ENCODE results near the gene RAB40B. TPM values are rescaled to one million over a fixed set of nuclear protein-coding genes. Genes with fewer than 3 reads are reported as not detected.

The RAB40B gene
- total and polyA plus RNA-seq, 2 donors (not counting 1 experiment from before 2014, with no cell fraction given): 4.7 to 8.0 TPM

DNA sequence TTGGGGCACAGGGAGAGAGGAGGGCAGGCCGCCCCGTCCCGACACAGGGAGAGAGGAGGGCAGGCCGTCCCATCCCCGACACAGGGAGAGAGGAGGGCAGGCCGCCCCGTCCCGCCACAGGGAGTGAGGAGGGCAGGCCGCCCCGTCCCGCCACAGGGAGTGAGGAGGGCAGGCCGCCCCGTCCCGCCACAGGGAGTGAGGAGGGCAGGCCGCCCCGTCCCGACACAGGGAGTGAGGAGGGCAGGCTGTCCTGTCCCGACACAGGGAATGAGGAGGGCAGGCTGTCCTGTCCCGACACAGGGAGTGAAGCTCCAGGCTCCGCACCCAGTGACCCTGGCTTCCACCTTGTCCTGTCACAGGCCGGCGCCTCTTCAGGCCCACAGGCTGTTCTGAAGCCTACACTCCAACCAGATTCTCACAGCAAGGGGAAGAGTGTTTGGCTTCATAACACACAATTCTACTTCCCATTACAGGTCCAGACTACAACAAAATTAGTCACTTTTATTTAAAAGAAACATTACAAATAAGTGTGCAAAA is 84.3 kb downstream of the RAB40B start:
- CTCF ChIA-PET: no interaction called here
- H2AFZ ChIP-seq (ENCODE audit: insufficient read depth, low read depth, low read length, poor library complexity, severe bottlenecking): no peak overlapping the region
- DNase-seq (no peak), ATAC-seq (ENCODE audit: low read depth) (no peak)
- no peak overlapping the region for H3K4me2 ChIP-seq (replicated peaks; ENCODE audit: low read depth, low read length, poor library complexity, severe bottlenecking)
- intact Hi-C loops (cut with micrococcal nuclease): no loop called here
- no peaks in the 10 kb centered on the region for H3K9me3 ChIP-seq (ENCODE audit: control extremely low read depth in 1 of 3, control insufficient read depth in 2 of 3, insufficient read depth in 1 of 3, low read length in 2 of 3)
- Mint-ChIP-seq H3K4me3 (no peak overlapping the region), H3K4me1 (no peaks in the 10 kb centered on the region), H3K27me3 (no peaks in the 10 kb centered on the region), H3K9me3 (ENCODE audit: insufficient read depth) (no peaks in the 10 kb centered on the region), H3K27ac (no peak overlapping the region)
- no peak overlapping the region for H3K27ac ChIP-seq (ENCODE audit: low read length in 2 of 2)
- no peak overlapping the region for H3K9ac ChIP-seq (ENCODE audit: low read length)
- H3K4me3 ChIP-seq (ENCODE audit: control extremely low read depth in 1 of 5, extremely low read depth in 1 of 5, insufficient read depth in 1 of 5, low read depth in 2 of 5, low read length in 4 of 5): no peak overlapping the region
- POLR2A ChIA-PET: no interaction called here
- H3K4me1 ChIP-seq (ENCODE audit: control insufficient read depth in 2 of 2, insufficient read depth in 2 of 2, low read length in 2 of 2): no peaks in the 10 kb centered on the region
- H4K20me1 ChIP-seq (ENCODE audit: control insufficient read depth, insufficient read depth, low read length, poor library complexity, severe bottlenecking): no peaks in the 10 kb centered on the region
- peaks cover 0 to 57% of the 10 kb centered on the region in 2 experiments for H3K36me3 ChIP-seq (replicated peaks in 1 of 2; ENCODE audit: control extremely low read depth in 1 of 2, control insufficient read depth in 1 of 2, extremely low read depth in 1 of 2, insufficient read depth in 2 of 2, low read length in 1 of 2)
- WGBS (ENCODE audit: insufficient coverage): 96% methylated on average over 15 of the region's 22 CpGs
- no peaks in the 10 kb centered on the region for H3K27me3 ChIP-seq (replicated peaks in 1 of 4; ENCODE audit: control extremely low read depth in 1 of 4, control insufficient read depth in 3 of 4, insufficient read depth in 4 of 4, low read length in 3 of 4)
- no peaks in the 10 kb centered on the region for H3K79me2 ChIP-seq (ENCODE audit: control insufficient read depth, insufficient read depth, low read length)
- TF ChIP-seq EZH2 (IDR thresholded peaks at IDR 0.05; ENCODE audit: borderline replicate concordance, insufficient read depth, low read depth, low read length, poor library complexity, severe bottlenecking): no peak
- TF ChIP-seq, protein P1, sequence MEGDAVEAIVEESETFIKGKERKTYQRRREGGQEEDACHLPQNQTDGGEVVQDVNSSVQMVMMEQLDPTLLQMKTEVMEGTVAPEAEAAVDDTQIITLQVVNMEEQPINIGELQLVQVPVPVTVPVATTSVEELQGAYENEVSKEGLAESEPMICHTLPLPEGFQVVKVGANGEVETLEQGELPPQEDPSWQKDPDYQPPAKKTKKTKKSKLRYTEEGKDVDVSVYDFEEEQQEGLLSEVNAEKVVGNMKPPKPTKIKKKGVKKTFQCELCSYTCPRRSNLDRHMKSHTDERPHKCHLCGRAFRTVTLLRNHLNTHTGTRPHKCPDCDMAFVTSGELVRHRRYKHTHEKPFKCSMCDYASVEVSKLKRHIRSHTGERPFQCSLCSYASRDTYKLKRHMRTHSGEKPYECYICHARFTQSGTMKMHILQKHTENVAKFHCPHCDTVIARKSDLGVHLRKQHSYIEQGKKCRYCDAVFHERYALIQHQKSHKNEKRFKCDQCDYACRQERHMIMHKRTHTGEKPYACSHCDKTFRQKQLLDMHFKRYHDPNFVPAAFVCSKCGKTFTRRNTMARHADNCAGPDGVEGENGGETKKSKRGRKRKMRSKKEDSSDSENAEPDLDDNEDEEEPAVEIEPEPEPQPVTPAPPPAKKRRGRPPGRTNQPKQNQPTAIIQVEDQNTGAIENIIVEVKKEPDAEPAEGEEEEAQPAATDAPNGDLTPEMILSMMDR (IDR thresholded peaks at IDR 0.05): no peak

DNA sequence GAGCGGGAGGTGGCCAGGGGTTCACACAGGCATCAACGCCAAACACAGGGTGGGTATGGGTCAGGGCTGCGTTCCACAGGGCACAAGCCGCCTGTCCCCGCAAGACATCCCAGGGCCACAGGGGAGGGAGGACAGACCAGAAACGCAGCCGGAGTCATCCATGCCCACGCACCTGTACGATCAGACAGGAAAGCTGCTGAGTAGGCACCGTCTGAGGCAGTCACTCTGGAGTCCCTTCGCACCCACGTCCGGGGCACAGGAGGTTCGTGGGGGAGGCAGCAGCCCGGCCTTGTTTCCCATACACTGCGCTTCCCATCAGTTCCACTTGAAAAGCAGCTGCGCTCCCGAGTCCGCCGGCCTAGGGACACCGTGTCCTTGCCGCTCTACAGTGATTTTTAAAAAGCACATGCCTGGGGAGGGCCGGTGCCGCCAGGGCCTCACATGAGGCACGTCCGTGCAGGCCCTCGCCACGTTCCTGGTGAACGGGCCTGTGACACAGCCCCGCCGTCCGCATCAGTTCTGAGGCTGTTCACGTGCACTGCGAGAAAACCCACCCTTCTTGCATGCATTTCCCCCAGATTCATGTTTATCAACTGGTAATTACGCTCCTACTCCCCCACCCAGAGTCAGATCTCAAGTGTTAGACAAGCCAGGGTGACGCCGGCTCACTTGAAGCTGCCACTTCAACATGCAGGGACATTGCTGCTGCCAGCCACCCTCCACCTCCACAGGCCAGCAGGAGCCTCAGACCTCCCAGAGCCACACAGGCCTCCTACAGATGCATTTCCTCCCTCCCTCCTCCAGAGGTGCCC is 85.0 kb downstream of the RAB40B start:
- no peak overlapping the region for H3K27ac Mint-ChIP-seq
- intact Hi-C loops (cut with micrococcal nuclease): no loop called here

More for the DNA sequence above, 85.0 kb downstream of the RAB40B start:
- Histone ChIP-seq H3K79me2 (ENCODE audit: control insufficient read depth, insufficient read depth, low read length) (no peaks in the 10 kb centered on the region), H3K4me1 (ENCODE audit: control insufficient read depth in 2 of 2, insufficient read depth in 2 of 2, low read length in 2 of 2) (no peaks in the 10 kb centered on the region), H3K9me3 (ENCODE audit: control extremely low read depth in 1 of 3, control insufficient read depth in 2 of 3, insufficient read depth in 1 of 3, low read length in 2 of 3) (no peaks in the 10 kb centered on the region), H4K20me1 (ENCODE audit: control insufficient read depth, insufficient read depth, low read length, poor library complexity, severe bottlenecking) (no peaks in the 10 kb centered on the region), H3K36me3 (replicated peaks in 1 of 2; ENCODE audit: control extremely low read depth in 1 of 2, control insufficient read depth in 1 of 2, extremely low read depth in 1 of 2, insufficient read depth in 2 of 2, low read length in 1 of 2) (peaks cover 0 to 53% of the 10 kb centered on the region in 2 experiments), H3K4me3 (ENCODE audit: control extremely low read depth in 1 of 5, extremely low read depth in 1 of 5, insufficient read depth in 1 of 5, low read depth in 2 of 5, low read length in 4 of 5) (no peak overlapping the region), H3K9ac (ENCODE audit: low read length) (no peak overlapping the region), H3K27me3 (replicated peaks in 1 of 4; ENCODE audit: control extremely low read depth in 1 of 4, control insufficient read depth in 3 of 4, insufficient read depth in 4 of 4, low read length in 3 of 4) (no peaks in the 10 kb centered on the region), H2AFZ (ENCODE audit: insufficient read depth, low read depth, low read length, poor library complexity, severe bottlenecking) (no peak overlapping the region), H3K27ac (ENCODE audit: low read length in 2 of 2) (no peak overlapping the region), H3K4me2 (replicated peaks; ENCODE audit: low read depth, low read length, poor library complexity, severe bottlenecking) (no peak overlapping the region)
- whole genome bisulfite sequencing (ENCODE audit: insufficient coverage): 96% methylated on average over 37 of the region's 37 CpGs
- Mint-ChIP-seq H3K27me3 (no peaks in the 10 kb centered on the region), H3K9me3 (ENCODE audit: insufficient read depth) (no peaks in the 10 kb centered on the region), H3K4me3 (no peak overlapping the region), H3K4me1 (no peaks in the 10 kb centered on the region)
- no peak for DNase-seq
- ChIA-PET CTCF (no interaction called here), POLR2A (no interaction called here)
- TF ChIP-seq EZH2 (IDR thresholded peaks at IDR 0.05; ENCODE audit: borderline replicate concordance, insufficient read depth, low read depth, low read length, poor library complexity, severe bottlenecking): no peak
- no peak for ATAC-seq (ENCODE audit: low read depth)

Measured in B cell (primary cell).